Uterus (tissue), 2 donors: ENCODE results near the gene HEATR5A.

Experiments
- CTCF ChIP-seq, 4 experiments: fragments of 200-600 bp in 2 of 4; fragments of 450-650 bp in 2 of 4; sonication (generic) in 2 of 4; IDR thresholded peaks; one replicate each; pipeline ENCODE4 v1.5.1; 2016 to 2019; ENCODE audit warnings: antibody characterized with exemption in 4 of 4, mild to moderate bottlenecking in 2 of 4, moderate library complexity in 1 of 4
- POLR2A ChIP-seq, 2 donors: fragments of 450-650 bp; IDR thresholded peaks; one replicate each; pipeline ENCODE4 v1.6.1; 2016; ENCODE audit warnings: antibody characterized with exemption in 2 of 2, mild to moderate bottlenecking in 1 of 2, moderate library complexity in 1 of 2

- TF ChIP-seq CTCF (IDR thresholded peaks at IDR 0.05) (no peak), POLR2A (IDR thresholded peaks at IDR 0.05) (no peak)
Measured at GRCh38 chr14:31320922-31321766, 99.2 kb downstream of the HEATR5A start.
